HG02798 (cell line): ENCODE results near the gene DGCR2.

ENCODE experiments used
- ATAC-seq: cut with Tn5 transposase; IDR thresholded peaks from one replicate; pipeline ENCODE4 v1.9.1; 2021; ENCODE audit warnings: mild to moderate bottlenecking; ENCODE audit not compliant: unreplicated experiment, poor library complexity

DGCR2 gene

GRCh38 chr22:19128946-19129727 is 6.9 kb upstream of the DGCR2 start:
- no peak for ATAC-seq

DNA sequence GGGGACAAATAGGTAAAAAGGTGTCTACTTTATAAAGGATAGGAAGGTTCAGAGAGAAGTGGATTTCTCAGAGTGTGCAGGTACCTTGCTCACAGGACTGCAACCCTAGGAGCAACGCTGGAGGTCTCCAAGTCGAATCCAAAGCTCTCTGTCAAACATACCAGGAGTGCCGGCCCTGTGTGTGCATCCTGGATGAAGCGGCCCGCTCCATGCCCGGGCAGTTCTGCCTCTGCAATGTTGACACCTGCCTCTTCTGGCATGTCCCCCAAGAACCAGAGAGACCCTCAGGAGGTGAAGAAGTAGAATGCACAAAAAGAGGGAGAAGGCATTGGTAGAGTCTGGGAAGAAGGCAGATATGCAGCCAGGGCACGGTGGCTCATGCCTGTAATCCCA is 5.8 kb upstream of the DGCR2 start:
- ATAC-seq = no peak

- ATAC-seq = no peak
Observed at GRCh38 chr22:19127329-19128008, 5.3 kb upstream of the DGCR2 start.

DNA sequence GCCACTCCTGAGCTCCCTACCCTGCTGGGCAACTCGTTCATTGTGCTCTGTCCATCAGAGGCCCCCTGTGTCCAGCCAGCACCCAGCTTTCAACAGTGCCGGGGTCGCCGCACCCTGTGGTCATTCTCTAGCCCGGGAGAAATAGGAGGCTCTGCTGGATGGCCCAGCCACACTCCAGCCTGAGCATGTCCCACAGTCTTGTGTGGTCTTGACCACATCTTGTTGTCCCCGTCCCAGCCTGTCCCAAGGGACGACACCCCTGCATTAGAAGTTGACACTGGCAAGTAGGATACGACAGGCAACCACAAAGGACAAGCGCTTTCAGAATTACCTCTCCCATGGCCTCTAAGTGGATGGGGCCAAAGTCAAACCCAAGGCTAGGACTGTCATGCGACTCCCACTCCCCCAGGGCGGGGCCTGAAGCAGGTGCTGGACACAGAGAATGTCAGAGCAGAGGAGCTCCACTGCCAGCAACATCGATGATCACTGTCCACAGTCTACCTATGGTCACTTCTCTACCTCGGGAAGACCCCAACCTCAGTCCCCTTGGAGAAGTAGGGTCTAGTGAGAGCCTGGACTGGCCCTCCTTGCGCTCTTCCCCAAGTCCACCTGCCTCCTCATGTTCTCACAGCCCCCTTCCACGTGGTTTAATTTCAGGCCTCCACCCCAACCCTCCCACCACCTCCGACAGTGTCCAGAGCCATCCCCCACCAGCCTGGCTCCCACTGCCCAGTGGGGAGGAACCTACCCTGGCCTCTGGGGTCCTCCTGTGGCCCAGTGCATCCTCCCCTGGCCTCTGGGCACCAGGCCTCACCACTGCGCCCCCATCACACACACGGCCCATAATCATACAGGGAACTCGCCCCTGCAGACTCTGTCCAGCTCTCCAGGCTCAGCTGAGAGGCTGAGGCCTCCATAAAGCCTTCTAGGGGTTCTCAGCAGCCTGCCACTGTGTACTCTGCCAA is 4.4 kb upstream of the DGCR2 start:
- no peak for ATAC-seq

GRCh38 chr22:19125474-19126308 is 3.5 kb upstream of the DGCR2 start:
- no peak for ATAC-seq

DNA sequence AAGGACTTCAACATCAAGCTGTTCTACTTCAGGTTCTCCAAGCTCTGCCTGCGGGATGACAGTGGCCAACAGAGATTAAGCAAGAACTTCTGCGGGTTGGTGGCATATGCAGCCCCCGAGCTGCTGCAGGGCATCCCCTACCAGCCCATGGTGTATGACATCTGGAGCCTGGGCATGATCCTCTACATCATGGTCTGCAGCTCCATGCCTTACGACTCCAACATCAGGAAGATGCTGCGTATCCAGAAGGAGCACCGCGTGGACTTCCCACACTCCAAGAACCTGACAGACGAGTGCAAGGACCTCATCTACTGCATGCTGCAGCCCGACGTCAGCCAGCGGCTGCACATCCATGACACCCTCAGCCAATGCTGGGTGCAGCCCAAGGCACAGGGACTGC is 2.8 kb upstream of the DGCR2 start:
- no peak for ATAC-seq

GRCh38 chr22:19124377-19124776 is 2.2 kb upstream of the DGCR2 start:
- ATAC-seq = no peak

DNA sequence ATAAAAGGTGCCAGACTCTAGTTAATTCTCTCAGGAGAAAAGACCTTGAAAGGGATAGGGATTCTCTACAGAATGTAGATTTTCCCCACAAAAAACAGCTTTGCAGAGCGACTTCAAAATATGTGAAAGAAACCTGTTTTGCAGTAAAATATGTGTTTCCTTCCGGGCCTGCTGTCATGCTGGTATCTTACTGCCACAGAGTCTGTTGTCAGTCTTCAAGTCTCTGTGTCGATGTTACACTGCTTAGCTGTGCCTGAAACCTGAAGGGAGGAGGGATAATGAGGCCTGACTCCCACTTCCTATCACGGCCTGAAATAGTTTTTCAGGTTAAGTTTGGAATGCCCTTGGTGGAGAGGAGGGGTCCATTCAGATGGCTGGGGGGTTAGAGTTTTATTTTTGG is 1.7 kb upstream of the DGCR2 start:
- no peak for ATAC-seq

GRCh38 chr22:19122752-19123492 is 710 bp upstream of the DGCR2 start:
- ATAC-seq = no peak

DNA sequence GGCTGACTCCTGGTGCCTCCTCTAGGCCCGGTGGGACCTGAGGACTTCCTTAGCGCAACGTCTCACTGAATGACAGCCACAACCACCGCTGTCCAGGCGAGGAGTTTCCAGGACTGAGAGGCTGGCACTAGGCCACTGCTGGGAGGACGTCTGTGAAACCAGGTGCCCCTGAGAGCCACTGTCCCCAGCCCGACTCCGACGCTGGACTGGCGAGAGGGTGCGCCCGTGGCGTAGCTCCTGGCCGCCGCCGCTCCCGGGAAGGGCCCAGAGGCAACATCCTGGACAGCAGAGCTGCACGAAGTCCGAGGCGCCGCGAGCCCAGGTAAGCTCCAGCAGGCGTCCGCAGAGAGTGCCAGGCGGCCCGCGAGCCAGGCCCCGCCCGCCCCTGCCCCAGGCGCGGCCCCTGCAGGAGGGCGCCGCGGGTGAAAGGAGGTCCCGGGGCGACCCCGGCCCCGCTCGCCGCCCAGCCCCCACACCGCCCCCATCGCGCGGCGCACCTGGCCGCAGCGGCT is 525 bp downstream of the DGCR2 start:
- peak; percentile 27 for ATAC-seq

GRCh38 chr22:19120829-19121630 is 1.2 kb downstream of the DGCR2 start:
- no peak for ATAC-seq

- ATAC-seq = no peak
Observed at GRCh38 chr22:19119949-19120348, 2.3 kb downstream of the DGCR2 start.

DNA sequence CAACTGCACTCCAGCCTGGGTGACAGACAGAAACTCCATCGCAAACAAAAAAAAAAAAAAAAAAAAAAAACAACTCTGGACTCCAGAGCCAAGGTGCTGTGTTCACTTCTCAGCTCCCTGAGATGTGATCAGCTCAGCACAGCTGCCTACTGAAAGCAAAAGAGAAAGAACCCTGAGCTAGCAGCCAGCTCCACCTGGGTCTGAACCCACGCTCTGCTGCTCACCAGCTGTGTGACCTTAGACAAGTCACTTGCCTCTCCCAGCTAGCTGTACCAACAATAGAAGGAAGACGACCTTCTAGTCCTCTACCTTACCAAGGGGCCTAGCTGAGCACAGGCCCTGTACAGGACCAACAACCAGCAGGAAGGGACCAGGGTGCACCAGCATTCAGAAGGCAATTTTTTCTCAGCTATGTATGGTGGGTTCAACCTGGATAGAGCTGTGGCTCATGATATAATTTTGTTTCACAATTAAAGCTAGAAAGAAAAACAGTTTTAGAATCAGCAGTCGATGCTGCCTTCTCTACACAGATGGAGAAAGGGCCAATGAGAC is 3.8 kb downstream of the DGCR2 start:
- ATAC-seq = peak; percentile 40

- no peak for ATAC-seq
Observed at GRCh38 chr22:19117111-19117512, 5.1 kb downstream of the DGCR2 start.

- ATAC-seq = no peak
Observed at GRCh38 chr22:19115628-19116027, 6.6 kb downstream of the DGCR2 start.

- ATAC-seq = no peak
Observed at GRCh38 chr22:19114984-19115552, 7.1 kb downstream of the DGCR2 start.

GRCh38 chr22:19113429-19113828 is 8.8 kb downstream of the DGCR2 start:
- no peak for ATAC-seq

DNA sequence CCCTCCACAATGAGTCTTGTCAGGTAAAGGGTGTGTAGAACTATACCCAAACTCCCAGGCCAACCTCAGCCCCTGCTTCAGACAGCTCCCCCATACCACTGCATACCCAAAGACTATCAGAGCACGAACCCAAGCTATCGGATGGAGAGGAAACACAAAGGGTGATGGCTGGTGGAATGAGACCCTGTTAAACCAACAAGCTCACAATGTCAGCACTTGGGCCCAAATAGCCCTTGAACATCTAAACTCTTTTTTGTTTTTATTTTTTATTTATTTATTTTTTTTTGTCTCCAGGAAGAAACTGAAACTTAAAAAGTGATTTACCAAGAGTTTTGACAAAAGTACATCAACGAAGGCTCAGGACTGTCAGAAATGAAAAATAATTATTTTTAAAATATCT is 10.6 kb downstream of the DGCR2 start:
- no peak for ATAC-seq
